NCI-H1048 (cell line): ENCODE results near the gene P4HA1.
"Not testable (repeated sequence)": the region's sequence is repeated elsewhere in the genome, so short reads cannot be mapped to it uniquely, and the experiment has no call there.

Source experiments
- DNase-seq: peaks from one replicate; lab custom pipeline; 2025; lab: John Stamatoyannopoulos, UW

The P4HA1 gene

GRCh38 chr10:73043319-73043718, 53.3 kb downstream of the P4HA1 start:
- no peak for DNase-seq

- DNase-seq = no peak
Measured at GRCh38 chr10:73042130-73042529, 54.5 kb downstream of the P4HA1 start.

DNA sequence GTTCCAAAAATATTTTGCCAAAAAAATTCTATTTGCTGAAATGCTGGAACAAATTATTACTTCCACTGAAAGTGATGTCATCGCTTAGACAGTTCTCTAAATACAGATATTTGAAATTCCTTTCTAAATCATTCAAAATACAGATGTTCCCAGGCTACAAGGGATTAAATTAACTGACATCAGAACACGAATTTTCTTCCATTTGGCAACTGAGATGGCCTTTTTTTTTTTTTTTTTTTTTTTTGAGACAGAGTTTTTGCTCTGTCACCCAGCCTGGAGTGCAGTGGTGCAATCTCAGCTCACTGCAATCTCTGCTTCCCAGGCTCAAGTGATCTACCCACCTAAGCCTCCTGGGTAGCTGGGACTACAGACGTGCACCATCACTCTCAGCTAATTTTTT, 57.0 kb downstream of the P4HA1 start:
- DNase-seq = no peak

- not testable (repeated sequence) for DNase-seq
Measured at GRCh38 chr10:73036285-73036684, 60.4 kb downstream of the P4HA1 start.

GRCh38 chr10:73032536-73032935, 64.1 kb downstream of the P4HA1 start:
- DNase-seq = no peak

DNA sequence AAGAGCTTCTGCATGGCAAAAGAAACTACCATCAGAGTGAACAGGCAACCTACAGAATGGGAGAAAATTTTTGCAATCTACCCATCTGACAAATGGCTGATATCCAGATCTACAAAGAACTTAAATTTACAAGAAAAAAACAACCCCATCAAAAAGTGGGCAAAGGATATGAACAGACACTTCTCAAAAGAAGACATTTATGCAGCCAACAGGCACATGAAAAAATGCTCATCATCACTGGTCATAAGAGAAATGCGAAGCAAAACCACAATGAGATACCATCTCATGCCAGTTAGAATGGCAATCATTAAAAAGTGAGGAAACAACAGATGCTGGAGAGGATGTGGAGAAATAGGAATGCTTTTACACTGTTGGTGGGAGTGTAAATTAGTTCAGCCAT, 70.0 kb downstream of the P4HA1 start:
- not testable (repeated sequence) for DNase-seq

DNA sequence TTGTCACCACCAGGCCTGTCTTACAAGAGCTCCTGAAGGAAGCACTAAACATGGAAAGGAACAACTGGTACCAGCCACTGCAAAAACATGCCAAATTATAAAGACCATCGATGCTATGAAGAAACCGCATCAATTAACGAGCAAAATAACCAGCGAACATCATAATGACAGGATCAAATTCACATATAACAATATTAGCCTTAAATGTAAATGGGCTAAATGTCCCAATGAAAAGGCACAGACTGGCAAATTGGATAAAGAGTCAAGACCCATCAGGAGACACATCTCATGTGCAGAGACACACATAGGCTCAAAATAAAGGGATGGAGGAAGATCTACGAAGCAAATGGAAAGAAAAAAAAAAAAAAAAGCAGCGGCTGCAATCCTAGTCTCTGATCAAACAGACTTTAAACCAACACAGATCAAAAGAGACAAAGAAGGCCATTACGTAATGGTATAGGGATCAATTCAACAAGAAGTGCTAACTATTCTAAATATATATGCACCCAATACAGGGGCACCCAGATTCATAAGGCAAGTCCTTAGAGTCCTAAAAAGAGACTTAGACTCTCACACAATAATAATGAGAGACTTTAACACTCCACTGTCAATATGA, 73.1 kb downstream of the P4HA1 start:
- not testable (repeated sequence) for DNase-seq

- not testable (repeated sequence) for DNase-seq
Measured at GRCh38 chr10:73022961-73023360, 73.7 kb downstream of the P4HA1 start.

GRCh38 chr10:73021538-73022164, 75.0 kb downstream of the P4HA1 start:
- DNase-seq = not testable (repeated sequence)

DNA sequence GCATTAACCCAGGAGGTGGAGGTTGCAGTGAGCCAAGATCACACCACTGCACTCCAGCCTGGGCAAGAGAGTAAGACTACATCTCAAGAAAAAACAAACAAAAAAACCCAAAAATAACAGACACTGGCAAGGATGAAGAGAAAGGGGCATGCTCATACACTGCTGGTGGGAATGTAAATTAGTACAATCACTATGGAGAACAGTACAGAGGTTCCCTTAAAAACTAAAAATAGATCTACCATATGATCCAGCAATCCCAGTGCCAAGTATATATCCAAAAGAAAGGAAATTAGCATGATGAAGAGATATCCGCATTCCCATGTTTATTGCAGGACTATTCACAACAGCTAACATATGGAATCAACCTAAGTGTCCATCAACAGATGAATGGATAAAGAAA, 75.6 kb downstream of the P4HA1 start:
- DNase-seq = no peak

GRCh38 chr10:73019100-73019499, 77.6 kb downstream of the P4HA1 start:
- DNase-seq = no peak

GRCh38 chr10:73018632-73019031, 78.0 kb downstream of the P4HA1 start:
- no peak for DNase-seq

GRCh38 chr10:73017955-73018480, 78.6 kb downstream of the P4HA1 start:
- no peak for DNase-seq

GRCh38 chr10:73015779-73016178, 80.9 kb downstream of the P4HA1 start:
- DNase-seq = no peak

- DNase-seq = no peak
Measured at GRCh38 chr10:73003822-73004221, 92.8 kb downstream of the P4HA1 start.

DNA sequence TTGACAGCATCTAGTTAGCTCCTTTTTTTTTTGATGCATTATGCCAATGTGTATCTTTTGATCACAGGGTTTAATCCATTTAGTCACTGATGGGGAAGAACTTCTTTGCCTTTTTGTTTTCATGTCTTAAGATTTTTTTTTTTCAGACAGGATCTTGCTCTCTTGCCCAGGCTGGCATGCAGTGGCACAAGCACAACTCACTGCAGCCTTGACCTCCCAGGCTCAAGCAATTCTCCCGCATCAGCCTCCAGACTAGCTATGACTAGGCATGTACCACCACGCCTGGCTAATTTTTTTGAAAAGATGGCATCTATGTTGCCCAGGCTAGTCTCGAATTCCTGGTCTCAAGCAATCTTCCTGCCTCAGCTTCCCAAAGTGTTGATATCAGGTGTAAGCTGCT, 95.7 kb downstream of the P4HA1 start:
- no peak for DNase-seq

GRCh38 chr10:72997099-72997498, 99.6 kb downstream of the P4HA1 start:
- DNase-seq = no peak

- not testable (repeated sequence) for DNase-seq
Measured at GRCh38 chr10:72995459-72995858, 101.2 kb downstream of the P4HA1 start.

DNA sequence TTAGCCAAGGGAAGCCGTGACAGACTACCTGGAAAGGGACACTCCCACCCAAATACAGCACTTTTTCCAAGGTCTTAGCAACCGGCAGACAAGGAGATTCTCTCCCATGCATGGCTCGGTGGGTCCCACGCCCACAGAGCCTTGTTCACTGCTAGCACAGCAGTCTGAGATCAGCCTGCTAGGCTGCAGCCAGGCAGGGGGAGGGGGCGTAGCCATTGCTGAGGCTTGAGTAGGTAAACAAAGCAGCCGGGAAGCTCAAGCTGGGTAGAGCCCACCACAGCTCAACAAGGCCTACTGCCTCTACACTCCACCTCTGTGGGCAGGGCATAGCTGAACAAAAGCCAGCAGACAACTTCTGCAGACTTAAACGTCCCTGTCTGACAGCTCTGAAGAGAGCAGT, 106.9 kb downstream of the P4HA1 start:
- DNase-seq = not testable (repeated sequence)

DNA sequence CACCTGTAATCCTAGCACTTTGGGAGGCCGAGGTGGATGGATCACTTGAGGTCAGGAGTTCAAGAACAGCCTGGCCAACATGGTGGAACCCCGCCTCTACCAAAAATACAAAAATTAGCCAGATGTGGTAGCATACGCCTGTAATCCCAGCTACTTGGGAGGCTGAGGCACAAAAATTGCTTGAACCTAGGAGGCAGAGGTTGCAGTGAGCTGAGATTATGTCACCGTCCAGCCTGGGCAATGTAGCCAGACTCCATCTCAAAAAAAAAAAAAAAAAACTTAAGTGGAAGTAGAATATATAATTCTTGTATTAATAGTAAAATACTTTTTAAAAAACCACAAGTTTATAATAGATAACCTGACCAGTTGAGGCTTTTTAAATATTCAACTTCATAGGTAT, 112.0 kb downstream of the P4HA1 start:
- DNase-seq = not testable (repeated sequence)

DNA sequence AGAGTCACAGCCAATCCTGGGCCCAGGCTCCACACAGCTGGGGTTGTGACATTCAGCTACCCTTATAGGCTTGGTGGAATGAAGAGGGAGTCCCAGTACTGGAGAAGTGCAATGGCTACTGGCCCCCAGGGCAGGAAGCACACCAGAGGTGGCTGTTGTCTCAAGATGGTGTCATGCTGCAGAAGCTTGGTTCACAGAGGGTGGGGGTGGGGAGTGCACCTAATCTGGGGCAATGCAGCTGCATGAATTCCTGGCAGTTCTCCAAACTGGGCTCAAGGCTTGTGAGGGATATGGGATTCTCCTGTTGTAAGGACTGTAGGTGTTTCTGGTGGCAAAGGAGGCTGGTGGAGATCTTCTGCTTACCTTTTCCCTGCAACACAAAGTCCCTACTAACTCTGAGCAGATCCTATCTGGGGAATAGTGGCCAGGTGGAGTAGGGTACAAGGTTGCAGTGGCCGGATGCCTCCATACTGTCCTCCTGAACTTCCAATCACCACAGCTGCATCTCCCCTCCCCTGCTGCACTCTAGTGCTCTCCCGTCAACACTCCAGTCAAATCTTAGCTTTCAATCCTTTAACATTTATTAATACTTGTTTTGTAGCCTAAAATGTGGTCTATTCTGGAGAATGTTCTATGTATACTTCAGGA, 114.7 kb downstream of the P4HA1 start:
- DNase-seq = no peak

GRCh38 chr10:72981028-72981881, 115.4 kb downstream of the P4HA1 start:
- DNase-seq = no peak
